Measurements from ENCODE around the gene LRP10.
A peak's percentile ranks its signal among the peaks of the same experiment; 100 is the strongest.
"Not testable (repeated sequence)": the region's sequence is repeated elsewhere in the genome, so short reads cannot be mapped to it uniquely, and the experiment has no call there.

Gene LRP10

GRCh38 chr14:22871224-22872032 is at the start of gene LRP10:
TSS of gene LRP10 (plus strand) at chr14:22871740. CDS start at chr14:22872304, 564 bp downstream.
- ATAC-seq = peak; percentile 94
- Mint-ChIP-seq H3K9me3 (no peaks in the 10 kb centered on the region), H3K36me3 (peaks cover 25% of the 10 kb centered on the region), H3K27ac (peak within 1 kb of the TSS; percentile 95), H3K4me3 (peak within 1 kb of the TSS; percentile 79), H3K27me3 (no peaks in the 10 kb centered on the region), H3K4me1 (peaks cover 50% of the 10 kb centered on the region)

- ATAC-seq = peak; percentile 8
- Mint-ChIP-seq H3K4me3 (peak overlapping the region; percentile 76), H3K27me3 (no peaks in the 10 kb centered on the region), H3K27ac (peak overlapping the region; percentile 80), H3K4me1 (peaks cover 56% of the 10 kb centered on the region), H3K9me3 (no peaks in the 10 kb centered on the region), H3K36me3 (no peaks in the 10 kb centered on the region)
Observed at GRCh38 chr14:22822016-22822570, 49.4 kb upstream of the LRP10 start.

- H3K27ac Mint-ChIP-seq = peak overlapping the region; percentile 80
- peak overlapping the region; percentile 76 for H3K4me3 Mint-ChIP-seq
- H3K27me3 Mint-ChIP-seq = no peaks in the 10 kb centered on the region
Observed at GRCh38 chr14:22822571-22823098, 48.9 kb upstream of the LRP10 start.

GRCh38 chr14:22824711-22825359 is 46.7 kb upstream of the LRP10 start:
- ATAC-seq = no peak
- peaks cover 44% of the 10 kb centered on the region for H3K4me1 Mint-ChIP-seq
- H3K36me3 Mint-ChIP-seq = no peaks in the 10 kb centered on the region
- no peaks in the 10 kb centered on the region for H3K27me3 Mint-ChIP-seq
- peak overlapping the region; percentile 70 for H3K27ac Mint-ChIP-seq
- H3K4me3 Mint-ChIP-seq = peak overlapping the region; percentile 26
- no peaks in the 10 kb centered on the region for H3K9me3 Mint-ChIP-seq

More at GRCh38 chr14:22822571-22823098, 48.9 kb upstream of the LRP10 start:
- H3K9me3 Mint-ChIP-seq = no peaks in the 10 kb centered on the region
- H3K4me1 Mint-ChIP-seq = peaks cover 56% of the 10 kb centered on the region
- ATAC-seq = peak; percentile 81
- H3K36me3 Mint-ChIP-seq = no peaks in the 10 kb centered on the region

GRCh38 chr14:22829076-22829660 is 42.4 kb upstream of the LRP10 start:
- Mint-ChIP-seq H3K4me3 (peak overlapping the region; percentile 90), H3K4me1 (peaks cover 30% of the 10 kb centered on the region), H3K27ac (peak overlapping the region; percentile 87)
- H3K9me3 Mint-ChIP-seq, H3K36me3 Mint-ChIP-seq, H3K27me3 Mint-ChIP-seq: not testable (repeated sequence)
- ATAC-seq = peak; percentile 2

- Mint-ChIP-seq H3K9me3 (no peaks in the 10 kb centered on the region), H3K4me1 (peaks cover 23% of the 10 kb centered on the region), H3K27ac (peak within 1 kb of the TSS; percentile 87), H3K27me3 (no peaks in the 10 kb centered on the region), H3K36me3 (peaks cover 7% of the 10 kb centered on the region), H3K4me3 (peak within 1 kb of the TSS; percentile 90)
- peak; percentile 98 for ATAC-seq
Observed at GRCh38 chr14:22829661-22830442, 41.7 kb upstream of the LRP10 start, which contains the start of gene MRPL52. TSS of gene MRPL52 (plus strand) at chr14:22829887. CDS start at chr14:22829913, 26 bp downstream.

- Mint-ChIP-seq H3K9me3 (no peaks in the 10 kb centered on the region), H3K27me3 (no peaks in the 10 kb centered on the region), H3K27ac (peak overlapping the region; percentile 87), H3K36me3 (peaks cover 11% of the 10 kb centered on the region), H3K4me3 (peak overlapping the region; percentile 90), H3K4me1 (peaks cover 21% of the 10 kb centered on the region)
- ATAC-seq = no peak
Observed at GRCh38 chr14:22830443-22831010, 41.0 kb upstream of the LRP10 start.

GRCh38 chr14:22835505-22835904 is 36.0 kb upstream of the LRP10 start:
- peaks cover 29% of the 10 kb centered on the region for H3K27me3 Mint-ChIP-seq
- no peak for ATAC-seq
- peaks cover 25% of the 10 kb centered on the region for H3K36me3 Mint-ChIP-seq
- no peak overlapping the region for H3K4me3 Mint-ChIP-seq
- H3K4me1 Mint-ChIP-seq = peaks cover 28% of the 10 kb centered on the region
- H3K9me3 Mint-ChIP-seq = no peaks in the 10 kb centered on the region
- H3K27ac Mint-ChIP-seq = no peak overlapping the region

- H3K9me3 Mint-ChIP-seq = no peaks in the 10 kb centered on the region
- peaks cover 22% of the 10 kb centered on the region for H3K4me1 Mint-ChIP-seq
- H3K27me3 Mint-ChIP-seq = peaks cover 29% of the 10 kb centered on the region
- ATAC-seq = no peak
- H3K36me3 Mint-ChIP-seq = peaks cover 25% of the 10 kb centered on the region
- H3K4me3 Mint-ChIP-seq = peak within 1 kb of the TSS; percentile 89
- H3K27ac Mint-ChIP-seq = peak within 1 kb of the TSS; percentile 88
Observed at GRCh38 chr14:22836301-22837113, 35.0 kb upstream of the LRP10 start, which contains the start of gene MMP14. TSS of gene MMP14 (plus strand) at chr14:22836585. CDS start at chr14:22836818, 233 bp downstream.

GRCh38 chr14:22837114-22837749 is 34.3 kb upstream of the LRP10 start:
- peaks cover 19% of the 10 kb centered on the region for H3K4me1 Mint-ChIP-seq
- peaks cover 19% of the 10 kb centered on the region for H3K36me3 Mint-ChIP-seq
- H3K27me3 Mint-ChIP-seq = peaks cover 29% of the 10 kb centered on the region
- H3K9me3 Mint-ChIP-seq = no peaks in the 10 kb centered on the region
- peak overlapping the region; percentile 89 for H3K4me3 Mint-ChIP-seq
- peak; percentile 35 for ATAC-seq
- peak overlapping the region; percentile 88 for H3K27ac Mint-ChIP-seq

GRCh38 chr14:22837750-22838538 is 33.6 kb upstream of the LRP10 start:
- peaks cover 29% of the 10 kb centered on the region for H3K27me3 Mint-ChIP-seq
- peak overlapping the region; percentile 89 for H3K4me3 Mint-ChIP-seq
- peaks cover 18% of the 10 kb centered on the region for H3K36me3 Mint-ChIP-seq
- H3K27ac Mint-ChIP-seq = peak overlapping the region; percentile 88
- H3K4me1 Mint-ChIP-seq = peaks cover 19% of the 10 kb centered on the region
- no peaks in the 10 kb centered on the region for H3K9me3 Mint-ChIP-seq
- no peak for ATAC-seq

- Mint-ChIP-seq H3K27ac (no peak overlapping the region), H3K36me3 (peaks cover 18% of the 10 kb centered on the region), H3K9me3 (no peaks in the 10 kb centered on the region), H3K4me3 (no peak overlapping the region), H3K27me3 (peaks cover 29% of the 10 kb centered on the region), H3K4me1 (peaks cover 19% of the 10 kb centered on the region)
- ATAC-seq = no peak
Observed at GRCh38 chr14:22838631-22839041, 32.9 kb upstream of the LRP10 start.
